Immature natural killer cell (primary cell): ENCODE data around the gene CSNK1G1. TPM values are rescaled to one million over a fixed set of nuclear protein-coding genes. Genes with fewer than 3 reads are reported as not detected.
"Not testable (repeated sequence)": the region's sequence is repeated elsewhere in the genome, so short reads cannot be mapped to it uniquely, and the experiment has no call there.

Experiments
- DNase-seq, 3 donors: peaks; one replicate each; pipeline ENCODE4 v3.0.0; 2022; ENCODE audit warnings: mixed read lengths in 1 of 3
- H3K27ac Mint-ChIP-seq, 6 donors: one replicate each; pipeline ENCODE4 v1.8.0; 2020; ENCODE audit warnings: mixed read lengths in 6 of 6, mild to moderate bottlenecking in 5 of 6, inconsistent platforms in 4 of 6, moderate library complexity in 3 of 6
- H3K27me3 Mint-ChIP-seq, 3 donors: one replicate each; pipeline ENCODE4 v1.8.0; 2020 to 2021; ENCODE audit warnings: low read depth in 3 of 3, mild to moderate bottlenecking in 3 of 3, mixed read lengths in 3 of 3, moderate library complexity in 3 of 3, inconsistent platforms in 1 of 3
- H3K36me3 Mint-ChIP-seq, 3 donors: one replicate each; pipeline ENCODE4 v1.8.0; 2020; ENCODE audit warnings: mixed read lengths in 3 of 3, inconsistent platforms in 2 of 3, mild to moderate bottlenecking in 2 of 3
- H3K4me1 Mint-ChIP-seq, 2 donors: one replicate each; pipeline ENCODE4 v1.8.0; 2020; ENCODE audit warnings: inconsistent platforms in 2 of 2, mild to moderate bottlenecking in 2 of 2, mixed read lengths in 2 of 2, moderate library complexity in 1 of 2
- H3K4me3 Mint-ChIP-seq, 5 donors: one replicate each; pipeline ENCODE4 v1.8.0; 2020; ENCODE audit warnings: mild to moderate bottlenecking in 5 of 5, mixed read lengths in 5 of 5, inconsistent platforms in 3 of 5, moderate library complexity in 3 of 5
- H3K9me3 Mint-ChIP-seq, 6 donors: one replicate each; pipeline ENCODE4 v1.8.0; 2020; ENCODE audit warnings: mild to moderate bottlenecking in 6 of 6, mixed read lengths in 6 of 6, inconsistent platforms in 4 of 6, moderate library complexity in 3 of 6
- polyA plus RNA-seq, 3 donors: library from polyadenylated mRNA; unstranded; fragments of 300-500 nt; fragmentation: Illumina TruSeq; gene quantifications; one replicate each; pipeline ENCODE4 v1.2.3, GENCODE V29; 2021

CSNK1G1 gene
- 10 to 100 TPM in 2 of 3 donors, 1 to 10 TPM in 1; 9.7 to 18.5 (median 11.6) TPM for polyA plus RNA-seq

GRCh38 chr15:64355944-64356709, at the start of gene CSNK1G1:
Gene CSNK1G1, minus strand, starts transcription at chr15:64356173. Its CDS starts 55,674 bp downstream, at chr15:64300499.
- Mint-ChIP-seq H3K27ac (peak within 1 kb of the TSS; percentile 84 to 91 (median 88)), H3K4me3 (peak within 1 kb of the TSS; percentile 91 to 99 (median 94)), H3K9me3 (no peaks in the 10 kb centered on the region), H3K36me3 (no peaks in the 10 kb centered on the region), H3K4me1 (peaks cover 18 to 21% of the 10 kb centered on the region in 2 donors), H3K27me3 (peaks cover 0 to 5% (median 0%) of the 10 kb centered on the region in 3 donors)
- peak; percentile 90 to 92 (median 92) for DNase-seq

DNA sequence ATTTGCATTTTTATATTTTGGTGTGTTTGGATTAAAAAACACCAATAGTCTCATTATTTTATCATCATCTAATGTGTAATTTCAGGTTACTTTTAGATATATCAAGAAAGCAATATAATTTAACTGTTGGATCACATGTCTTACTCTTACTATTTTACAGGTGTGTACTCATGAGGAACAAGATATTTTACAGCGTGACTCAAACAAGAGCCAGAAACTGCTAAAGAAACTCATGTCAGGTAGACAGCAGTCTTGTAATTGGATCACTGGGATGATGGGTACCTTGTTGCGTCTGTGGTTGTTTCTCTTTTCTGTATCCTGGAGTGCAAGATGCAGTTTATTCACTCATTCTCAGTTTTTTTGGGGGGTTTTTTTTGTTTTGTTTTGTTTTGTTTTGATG, 44.6 kb upstream of the CSNK1G1 start:
- peak overlapping the region in 1 of 6 donors; percentile 36 for H3K27ac Mint-ChIP-seq
- no peaks in the 10 kb centered on the region for H3K4me1 Mint-ChIP-seq
- H3K27me3 Mint-ChIP-seq = no peaks in the 10 kb centered on the region
- no peak for DNase-seq
- no peaks in the 10 kb centered on the region for H3K9me3 Mint-ChIP-seq
- no peak overlapping the region for H3K4me3 Mint-ChIP-seq
- H3K36me3 Mint-ChIP-seq = peaks cover 16 to 34% (median 17%) of the 10 kb centered on the region in 3 donors

DNA sequence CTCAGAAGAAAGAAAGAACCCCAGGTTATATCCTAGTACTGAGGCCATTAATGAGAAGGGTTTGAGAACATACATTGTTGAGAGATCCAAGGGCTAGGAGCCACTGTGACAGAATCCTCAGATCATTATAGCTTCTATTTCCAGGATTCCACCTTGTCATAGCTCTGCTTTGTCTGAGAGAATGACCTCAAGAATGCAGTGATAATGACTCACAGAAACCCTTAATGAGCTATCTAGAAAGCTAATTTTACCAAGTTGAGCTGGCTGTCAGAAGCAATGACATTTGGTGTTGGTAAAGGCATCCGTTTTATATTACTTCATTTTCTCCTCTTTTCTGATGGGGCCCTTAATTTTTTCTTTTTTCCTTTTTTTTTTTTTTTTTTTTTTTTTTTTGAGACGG, 42.6 kb upstream of the CSNK1G1 start:
- Mint-ChIP-seq H3K36me3 (peaks cover 27 to 45% (median 29%) of the 10 kb centered on the region in 3 donors), H3K9me3 (no peaks in the 10 kb centered on the region), H3K4me3 (no peak overlapping the region), H3K4me1 (peaks cover 0 to 6% of the 10 kb centered on the region in 2 donors), H3K27ac (no peak overlapping the region), H3K27me3 (no peaks in the 10 kb centered on the region)
- DNase-seq = no peak

- no peaks in the 10 kb centered on the region for H3K9me3 Mint-ChIP-seq
- peaks cover 0 to 4% (median 0%) of the 10 kb centered on the region in 3 donors for H3K27me3 Mint-ChIP-seq
- no peak overlapping the region for H3K4me3 Mint-ChIP-seq
- peaks cover 5 to 7% of the 10 kb centered on the region in 2 donors for H3K4me1 Mint-ChIP-seq
- DNase-seq = no peak
- no peak overlapping the region for H3K27ac Mint-ChIP-seq
- peaks cover 26 to 44% (median 30%) of the 10 kb centered on the region in 3 donors for H3K36me3 Mint-ChIP-seq
These were observed 40.8 kb upstream of the CSNK1G1 start for GRCh38 chr15:64396789-64397188.

GRCh38 chr15:64392471-64392870, 36.5 kb upstream of the CSNK1G1 start:
- peaks cover 21 to 25% of the 10 kb centered on the region in 2 donors for H3K4me1 Mint-ChIP-seq
- peak overlapping the region in 3 of 6 donors; percentile 33 to 65 (median 48) for H3K27ac Mint-ChIP-seq
- H3K36me3 Mint-ChIP-seq = peaks cover 21 to 25% (median 24%) of the 10 kb centered on the region in 3 donors
- not testable (repeated sequence) for H3K9me3 Mint-ChIP-seq, H3K4me3 Mint-ChIP-seq, DNase-seq
- H3K27me3 Mint-ChIP-seq = peaks cover 2 to 11% (median 6%) of the 10 kb centered on the region in 3 donors

DNA sequence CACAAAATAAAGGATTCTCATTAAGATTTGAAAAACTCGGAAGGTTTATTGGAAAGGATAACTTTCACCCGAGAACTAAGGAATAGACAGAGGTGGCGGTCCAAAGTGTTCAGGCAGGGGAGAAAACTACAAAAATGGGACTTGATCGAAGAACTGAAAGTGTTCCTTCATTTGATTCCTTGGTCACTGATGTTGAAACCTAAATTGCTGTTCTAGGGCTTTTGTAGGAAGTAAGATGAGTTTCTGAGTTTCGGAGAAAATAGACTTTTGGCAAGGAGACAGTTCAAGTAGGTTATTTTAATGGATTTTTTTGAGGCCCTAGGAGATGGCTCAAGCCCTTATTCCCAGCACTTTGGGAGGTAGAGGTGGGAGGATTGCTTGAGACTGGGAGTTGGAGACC, 33.1 kb upstream of the CSNK1G1 start:
- Mint-ChIP-seq H3K9me3 (no peaks in the 10 kb centered on the region), H3K27me3 (peaks cover 2 to 12% (median 6%) of the 10 kb centered on the region in 3 donors), H3K4me3 (peak overlapping the region; percentile 78 to 99 (median 96)), H3K4me1 (peaks cover 24 to 27% of the 10 kb centered on the region in 2 donors), H3K36me3 (peaks cover 4 to 5% (median 5%) of the 10 kb centered on the region in 3 donors), H3K27ac (peak overlapping the region; percentile 31 to 80 (median 57))
- no peak for DNase-seq

DNA sequence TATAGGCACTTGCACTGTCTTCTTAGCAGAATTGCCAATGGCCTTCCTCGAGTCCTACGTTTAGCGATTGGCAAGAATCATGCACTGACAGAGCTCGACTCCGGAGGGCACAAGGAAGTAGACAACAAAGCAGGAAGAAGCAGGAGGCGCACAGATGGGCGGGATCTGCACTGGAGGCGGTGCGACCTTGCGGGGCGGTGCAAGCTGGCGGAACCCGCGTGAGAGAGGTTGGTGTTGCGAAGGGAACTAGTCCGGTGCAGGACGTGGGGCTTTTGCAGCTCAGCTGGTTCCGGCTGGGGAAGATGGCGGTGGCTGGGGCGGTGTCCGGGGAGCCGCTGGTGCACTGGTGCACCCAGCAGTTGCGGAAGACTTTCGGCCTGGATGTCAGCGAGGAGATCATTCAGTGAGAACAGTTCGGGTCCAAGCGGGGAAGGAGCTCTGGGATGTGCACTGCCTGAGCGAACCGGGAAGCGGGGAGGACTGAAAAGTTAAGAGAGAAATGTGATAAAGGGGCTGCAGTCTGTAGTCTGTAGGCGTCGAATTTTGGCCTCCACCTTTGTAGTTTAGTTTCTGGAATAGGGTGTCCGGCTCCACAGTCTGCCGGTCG, 31.7 kb upstream of the CSNK1G1 start, which contains the start of gene TRIP4:
Gene TRIP4 (plus strand): TSS at position 275 of the 607 bp plus-strand sequence. CDS start 28 bp downstream, at position 303.
- Mint-ChIP-seq H3K27me3 (peaks cover 2 to 11% (median 6%) of the 10 kb centered on the region in 3 donors), H3K36me3 (no peaks in the 10 kb centered on the region), H3K4me3 (peak within 1 kb of the TSS; percentile 96 to 99 (median 98)), H3K27ac (peak within 1 kb of the TSS; percentile 86 to 97 (median 93)), H3K9me3 (no peaks in the 10 kb centered on the region), H3K4me1 (peaks cover 21 to 23% of the 10 kb centered on the region in 2 donors)
- DNase-seq = peak; percentile 95 to 96 (median 96)

DNA sequence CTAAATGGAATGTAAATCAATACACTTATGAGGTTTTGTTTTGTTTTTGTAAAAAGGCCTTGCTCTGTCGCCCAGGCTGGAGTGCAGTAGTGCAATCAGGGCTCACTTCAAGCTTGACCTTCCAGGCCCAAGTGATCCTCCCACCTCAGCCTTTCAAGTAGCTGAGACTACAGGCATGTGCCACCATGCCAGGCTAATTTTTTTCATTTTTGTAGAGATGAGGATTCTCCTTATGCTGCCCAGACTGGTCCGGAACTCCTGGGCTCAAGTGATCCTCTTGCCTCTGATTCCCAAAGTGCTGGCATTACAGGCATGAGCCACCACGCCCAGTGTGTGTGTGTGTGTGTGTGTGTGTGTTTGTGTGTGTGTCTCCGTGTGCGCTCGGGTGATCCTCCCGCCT, 30.3 kb upstream of the CSNK1G1 start:
- DNase-seq = no peak
- Mint-ChIP-seq H3K4me3 (peak overlapping the region in 4 of 5 donors; percentile 41 to 98 (median 76)), H3K27ac (peak overlapping the region in 1 of 6 donors; percentile 17), H3K27me3 (peaks cover 4 to 10% (median 6%) of the 10 kb centered on the region in 3 donors), H3K36me3 (no peaks in the 10 kb centered on the region), H3K4me1 (peaks cover 24 to 29% of the 10 kb centered on the region in 2 donors), H3K9me3 (no peaks in the 10 kb centered on the region)

DNA sequence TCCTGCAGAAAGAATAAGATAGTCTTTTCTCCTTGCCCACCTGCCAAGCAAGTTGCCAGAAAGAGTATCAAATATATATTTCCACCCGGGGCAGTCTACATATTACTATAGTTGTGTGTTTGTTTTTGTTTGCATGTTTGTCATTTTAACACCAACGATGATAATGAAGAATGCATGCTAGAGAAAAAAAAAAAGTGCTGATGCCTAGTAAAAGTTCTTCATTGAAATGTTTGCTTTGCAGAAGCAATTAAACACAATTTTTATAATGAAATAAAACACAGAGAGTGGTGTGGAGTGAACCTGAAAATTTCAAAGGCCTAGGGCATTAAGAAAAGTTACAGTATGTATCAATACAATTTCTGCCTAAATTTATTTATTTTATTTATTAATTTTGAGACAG, 27.8 kb upstream of the CSNK1G1 start:
- no peak overlapping the region for H3K27ac Mint-ChIP-seq
- no peaks in the 10 kb centered on the region for H3K9me3 Mint-ChIP-seq
- DNase-seq = no peak
- no peaks in the 10 kb centered on the region for H3K36me3 Mint-ChIP-seq
- H3K4me1 Mint-ChIP-seq = peaks cover 21 to 31% of the 10 kb centered on the region in 2 donors
- H3K4me3 Mint-ChIP-seq = no peak overlapping the region
- peaks cover 4 to 6% (median 6%) of the 10 kb centered on the region in 3 donors for H3K27me3 Mint-ChIP-seq

- peak within 1 kb of the TSS; percentile 87 to 95 (median 94) for H3K4me3 Mint-ChIP-seq
- H3K36me3 Mint-ChIP-seq = no peaks in the 10 kb centered on the region
- H3K4me1 Mint-ChIP-seq = peaks cover 9 to 17% of the 10 kb centered on the region in 2 donors
- H3K9me3 Mint-ChIP-seq = no peaks in the 10 kb centered on the region
- peaks cover 0 to 2% (median 2%) of the 10 kb centered on the region in 3 donors for H3K27me3 Mint-ChIP-seq
- peak; percentile 86 to 89 (median 87) for DNase-seq
- peak within 1 kb of the TSS; percentile 44 to 78 (median 68) for H3K27ac Mint-ChIP-seq
These were observed 25.2 kb upstream of the CSNK1G1 start, which contains the start of gene PCLAF for GRCh38 chr15:64381000-64381751. Gene PCLAF, minus strand, starts transcription at chr15:64381441. Its CDS starts 70 bp downstream, at chr15:64381371.

DNA sequence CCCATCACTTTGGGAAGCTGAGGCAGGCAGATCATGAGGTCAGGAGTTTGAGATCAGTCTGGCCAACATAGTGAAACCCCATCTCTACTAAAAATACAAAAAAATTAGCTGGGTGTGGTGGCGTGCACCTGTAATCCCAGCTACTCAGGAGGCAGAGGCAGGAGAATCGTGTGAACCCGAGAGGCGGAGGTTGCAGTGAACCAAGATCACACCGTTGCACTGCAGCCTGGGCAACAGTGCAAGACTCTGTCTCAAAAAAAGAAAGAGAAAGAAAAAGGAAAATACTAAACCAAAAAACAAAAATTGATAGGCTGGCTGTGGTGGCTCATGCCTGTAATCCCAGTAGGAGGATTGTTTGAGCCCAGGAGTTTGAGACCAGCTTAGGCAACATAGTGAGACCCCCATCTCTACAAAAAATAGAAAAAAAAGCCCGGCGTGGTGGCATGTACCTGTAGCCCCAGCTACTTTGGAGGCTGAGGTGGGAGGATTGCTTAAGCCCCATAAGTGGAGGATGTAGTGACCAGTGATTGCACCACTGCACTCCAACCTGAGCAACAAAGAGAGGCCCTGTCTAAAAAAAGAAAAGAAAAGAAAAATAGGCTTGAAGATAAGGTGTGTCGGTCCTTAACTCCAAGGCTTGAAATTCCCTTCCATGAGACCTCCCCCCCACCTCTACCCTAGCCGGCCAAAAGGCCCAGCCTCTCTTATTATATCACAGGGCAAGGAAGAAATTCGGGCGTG, 24.3 kb upstream of the CSNK1G1 start:
- H3K4me1 Mint-ChIP-seq = peaks cover 9 to 17% of the 10 kb centered on the region in 2 donors
- H3K27me3 Mint-ChIP-seq, H3K36me3 Mint-ChIP-seq: not testable (repeated sequence)

DNA sequence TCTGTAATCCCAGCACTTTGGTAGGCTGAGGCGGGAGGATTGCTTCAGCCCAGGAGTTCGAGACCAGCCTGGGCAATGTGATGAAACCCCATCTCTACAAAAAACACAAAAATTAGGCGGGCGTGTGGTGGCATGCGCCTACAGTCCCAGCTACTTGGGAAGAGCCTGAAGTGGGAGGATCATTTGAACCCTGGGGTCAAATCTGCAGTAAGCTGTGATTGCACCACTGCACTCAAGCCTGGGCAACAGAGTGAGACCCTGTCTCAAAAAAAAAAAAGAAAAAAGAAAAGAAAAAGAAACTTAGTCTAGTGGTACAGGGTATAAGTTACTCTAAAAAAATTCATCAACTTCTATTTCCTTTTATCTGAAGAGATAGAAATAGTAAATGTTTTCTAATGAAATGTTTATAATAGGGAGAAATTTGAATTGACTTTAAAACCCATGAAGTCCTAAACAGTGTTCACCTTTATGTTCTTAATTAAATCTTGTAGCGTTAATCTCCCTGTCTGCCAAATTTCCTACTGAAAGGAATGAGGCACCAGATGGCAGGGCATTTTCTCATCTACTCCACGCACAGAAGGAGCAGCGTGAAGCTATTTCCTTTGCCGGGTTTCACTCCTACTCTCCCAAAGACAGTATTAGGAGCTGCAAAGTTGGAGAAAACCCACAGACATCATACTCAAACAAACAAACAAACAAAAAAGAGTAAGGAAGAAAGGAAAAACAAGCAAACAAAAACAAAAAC, 23.4 kb upstream of the CSNK1G1 start:
- no peak overlapping the region for H3K27ac Mint-ChIP-seq
- no peak for DNase-seq

More for the DNA sequence above, 24.3 kb upstream of the CSNK1G1 start:
- Mint-ChIP-seq H3K27ac (peak overlapping the region in 1 of 6 donors; percentile 75), H3K4me3 (peak overlapping the region; percentile 87 to 95 (median 94))
- not testable (repeated sequence) for H3K9me3 Mint-ChIP-seq, DNase-seq

More for the DNA sequence above, 23.4 kb upstream of the CSNK1G1 start:
- Mint-ChIP-seq H3K4me1 (peaks cover 9 to 17% of the 10 kb centered on the region in 2 donors), H3K27me3 (peaks cover 0 to 2% (median 2%) of the 10 kb centered on the region in 3 donors), H3K9me3 (no peaks in the 10 kb centered on the region), H3K4me3 (peak overlapping the region; percentile 38 to 72 (median 70)), H3K36me3 (no peaks in the 10 kb centered on the region)
